ENCODE data around the gene GAS7.

Gene GAS7

GRCh38 chr17:10120749-10121148 lies 77.7 kb downstream of the GAS7 start:
- H3K4me3 ChIP-seq (ENCODE audit: control insufficient read depth in 1 of 7, extremely low read depth in 1 of 7, insufficient read depth in 4 of 7, low read depth in 2 of 7, low read length in 6 of 7), result peak overlapping the region in 1 of 7 experiments; percentile 26
- H3K27ac ChIP-seq (ENCODE audit: insufficient read depth in 1 of 2, low read depth in 1 of 2, low read length in 2 of 2, poor library complexity in 1 of 2, severe bottlenecking in 2 of 2), result no peak overlapping the region
- ChIA-PET POLR2A (no interaction called here), CTCF (interaction anchor here (1.0 to 2.6 kb wide), 4 partner anchors 26 to 72 kb away, joined by 3 to 9 read pairs (median 4); no protein-coding TSS in a partner anchor)
- no peaks in the 10 kb centered on the region for H3K36me3 ChIP-seq (ENCODE audit: control insufficient read depth in 4 of 4, insufficient read depth in 4 of 4, low read length in 3 of 4)
- DNase-seq, result peak; percentile 26 to 83 (median 75)
- WGBS (ENCODE audit: insufficient coverage), result 2% methylated on average over 4 of the region's 12 CpGs
- H3K27me3 ChIP-seq (replicated peaks in 2 of 5; ENCODE audit: control insufficient read depth in 4 of 5, insufficient read depth in 5 of 5, low read length in 4 of 5), result no peaks in the 10 kb centered on the region
- H3K9me3 ChIP-seq (ENCODE audit: control extremely low read depth in 1 of 5, control insufficient read depth in 4 of 5, insufficient read depth in 2 of 5, low read depth in 1 of 5, low read length in 4 of 5), result no peaks in the 10 kb centered on the region
- peaks cover 10 to 82% (median 75%) of the 10 kb centered on the region in 4 experiments for H3K4me1 ChIP-seq (ENCODE audit: control extremely low read depth in 1 of 4, control insufficient read depth in 4 of 4, insufficient read depth in 4 of 4, low read length in 3 of 4)

- CTCF ChIA-PET, result interaction anchor here (1.0 to 3.0 kb wide), 6 partner anchors 27 to 107 kb away, joined by 3 to 20 read pairs (median 4); no protein-coding TSS in a partner anchor
- peaks cover 14 to 85% (median 81%) of the 10 kb centered on the region in 4 experiments for H3K4me1 ChIP-seq (ENCODE audit: control extremely low read depth in 1 of 4, control insufficient read depth in 4 of 4, insufficient read depth in 4 of 4, low read length in 3 of 4)
- H3K27me3 ChIP-seq (replicated peaks in 2 of 5; ENCODE audit: control insufficient read depth in 4 of 5, insufficient read depth in 5 of 5, low read length in 4 of 5), result no peaks in the 10 kb centered on the region
- no peaks in the 10 kb centered on the region for H3K9me3 ChIP-seq (ENCODE audit: control extremely low read depth in 1 of 5, control insufficient read depth in 4 of 5, insufficient read depth in 2 of 5, low read depth in 1 of 5, low read length in 4 of 5)
- 21% methylated on average over 7 of the region's 10 CpGs for WGBS (ENCODE audit: insufficient coverage)
- H3K27ac ChIP-seq (ENCODE audit: insufficient read depth in 1 of 2, low read depth in 1 of 2, low read length in 2 of 2, poor library complexity in 1 of 2, severe bottlenecking in 2 of 2), result no peak overlapping the region
- DNase-seq, result peak in 2 of 3 donors; percentile 51 to 64
- POLR2A ChIA-PET, result interaction anchor here (0.6 to 0.9 kb wide), 4 partner anchors 36 to 524 kb away, joined by 3 to 8 read pairs (median 3); partner anchors contain the start of gene GAS7
- H3K4me3 ChIP-seq (ENCODE audit: control insufficient read depth in 1 of 7, extremely low read depth in 1 of 7, insufficient read depth in 4 of 7, low read depth in 2 of 7, low read length in 6 of 7), result peak overlapping the region in 2 of 7 experiments; percentile 35 to 42
- no peaks in the 10 kb centered on the region for H3K36me3 ChIP-seq (ENCODE audit: control insufficient read depth in 4 of 4, insufficient read depth in 4 of 4, low read length in 3 of 4)
Observed at GRCh38 chr17:10120109-10120485, 78.3 kb downstream of the GAS7 start.

- ChIA-PET POLR2A (interaction anchor here (0.6 to 0.9 kb wide), 5 partner anchors 37 to 525 kb away, joined by 3 to 8 read pairs (median 3); partner anchors contain the start of gene GAS7), CTCF (interaction anchor here (0.7 to 3.0 kb wide), 10 partner anchors 21 to 110 kb away, joined by 3 to 20 read pairs (median 3); no protein-coding TSS in a partner anchor)
- H3K27ac ChIP-seq (ENCODE audit: insufficient read depth in 1 of 2, low read depth in 1 of 2, low read length in 2 of 2, poor library complexity in 1 of 2, severe bottlenecking in 2 of 2), result no peak overlapping the region
- no peaks in the 10 kb centered on the region for H3K9me3 ChIP-seq (ENCODE audit: control extremely low read depth in 1 of 5, control insufficient read depth in 4 of 5, insufficient read depth in 2 of 5, low read depth in 1 of 5, low read length in 4 of 5)
- H3K27me3 ChIP-seq (replicated peaks in 2 of 5; ENCODE audit: control insufficient read depth in 4 of 5, insufficient read depth in 5 of 5, low read length in 4 of 5), result no peaks in the 10 kb centered on the region
- H3K4me3 ChIP-seq (ENCODE audit: control insufficient read depth in 1 of 7, extremely low read depth in 1 of 7, insufficient read depth in 4 of 7, low read depth in 2 of 7, low read length in 6 of 7), result peak overlapping the region in 2 of 7 experiments; percentile 35 to 42
- peaks cover 14 to 91% (median 86%) of the 10 kb centered on the region in 4 experiments for H3K4me1 ChIP-seq (ENCODE audit: control extremely low read depth in 1 of 4, control insufficient read depth in 4 of 4, insufficient read depth in 4 of 4, low read length in 3 of 4)
- DNase-seq, result peak; percentile 39 to 74 (median 66)
- no peaks in the 10 kb centered on the region for H3K36me3 ChIP-seq (ENCODE audit: control insufficient read depth in 4 of 4, insufficient read depth in 4 of 4, low read length in 3 of 4)
- WGBS (ENCODE audit: insufficient coverage), result 30% methylated on average over 8 of the region's 8 CpGs
Observed at GRCh38 chr17:10119203-10120108, 79.0 kb downstream of the GAS7 start.

DNA sequence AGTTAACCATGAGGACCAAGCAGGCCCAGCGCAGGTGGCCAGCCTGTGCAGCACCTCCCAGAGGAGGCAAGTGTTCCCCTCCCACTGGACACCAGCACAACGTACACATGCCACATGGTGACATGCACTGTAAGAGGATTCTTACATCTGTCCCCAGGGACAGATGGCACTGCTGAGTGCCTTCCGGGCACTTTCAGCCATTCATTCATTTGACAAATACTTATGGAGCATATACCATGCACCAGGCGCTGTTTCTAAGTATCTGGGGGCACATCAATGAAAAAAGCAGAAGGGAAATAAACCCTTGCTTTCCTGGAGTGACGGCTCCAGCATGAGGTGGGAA lies 79.6 kb downstream of the GAS7 start:
- WGBS (ENCODE audit: insufficient coverage), result 75% methylated on average over 5 of the region's 5 CpGs
- no peak overlapping the region for H3K4me3 ChIP-seq (ENCODE audit: control insufficient read depth in 1 of 7, extremely low read depth in 1 of 7, insufficient read depth in 4 of 7, low read depth in 2 of 7, low read length in 6 of 7)
- no peaks in the 10 kb centered on the region for H3K27me3 ChIP-seq (replicated peaks in 2 of 5; ENCODE audit: control insufficient read depth in 4 of 5, insufficient read depth in 5 of 5, low read length in 4 of 5)
- no peak overlapping the region for H3K27ac ChIP-seq (ENCODE audit: insufficient read depth in 1 of 2, low read depth in 1 of 2, low read length in 2 of 2, poor library complexity in 1 of 2, severe bottlenecking in 2 of 2)
- DNase-seq, result peak in 1 of 3 donors; percentile 18
- peaks cover 18 to 97% (median 93%) of the 10 kb centered on the region in 4 experiments for H3K4me1 ChIP-seq (ENCODE audit: control extremely low read depth in 1 of 4, control insufficient read depth in 4 of 4, insufficient read depth in 4 of 4, low read length in 3 of 4)
- CTCF ChIA-PET, result interaction anchor here (0.8 to 3.0 kb wide), 5 partner anchors 21 to 108 kb away, joined by 3 to 20 read pairs (median 3); no protein-coding TSS in a partner anchor
- POLR2A ChIA-PET, result no interaction called here
- no peaks in the 10 kb centered on the region for H3K36me3 ChIP-seq (ENCODE audit: control insufficient read depth in 4 of 4, insufficient read depth in 4 of 4, low read length in 3 of 4)
- H3K9me3 ChIP-seq (ENCODE audit: control extremely low read depth in 1 of 5, control insufficient read depth in 4 of 5, insufficient read depth in 2 of 5, low read depth in 1 of 5, low read length in 4 of 5), result no peaks in the 10 kb centered on the region

DNA sequence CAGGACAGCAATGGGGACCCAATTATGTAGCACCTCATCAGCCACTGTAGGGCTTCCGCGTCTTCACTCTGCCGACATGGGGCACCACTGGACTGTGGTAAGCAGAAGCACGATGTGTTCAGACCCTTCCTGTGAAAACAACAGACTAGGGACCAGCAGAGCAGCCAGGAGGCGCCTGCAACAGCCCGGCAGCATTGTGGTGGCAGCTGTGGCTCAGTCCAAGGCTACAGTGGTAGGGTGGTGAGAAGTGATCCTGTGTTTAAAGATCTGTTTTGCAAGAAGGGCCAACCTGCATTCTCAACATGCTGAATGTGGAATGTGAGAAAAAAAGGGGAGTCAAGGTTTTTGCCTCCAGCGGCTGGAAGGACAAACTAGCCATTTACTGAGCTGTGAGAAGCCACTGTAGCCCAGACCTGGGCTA lies 80.8 kb downstream of the GAS7 start:
- Histone ChIP-seq H3K4me3 (ENCODE audit: control insufficient read depth in 1 of 7, extremely low read depth in 1 of 7, insufficient read depth in 4 of 7, low read depth in 2 of 7, low read length in 6 of 7) (peak overlapping the region in 1 of 7 experiments; percentile 7), H3K36me3 (ENCODE audit: control insufficient read depth in 4 of 4, insufficient read depth in 4 of 4, low read length in 3 of 4) (no peaks in the 10 kb centered on the region), H3K4me1 (ENCODE audit: control extremely low read depth in 1 of 4, control insufficient read depth in 4 of 4, insufficient read depth in 4 of 4, low read length in 3 of 4) (peaks cover 18 to 95% (median 92%) of the 10 kb centered on the region in 4 experiments), H3K27me3 (replicated peaks in 2 of 5; ENCODE audit: control insufficient read depth in 4 of 5, insufficient read depth in 5 of 5, low read length in 4 of 5) (no peaks in the 10 kb centered on the region), H3K27ac (ENCODE audit: insufficient read depth in 1 of 2, low read depth in 1 of 2, low read length in 2 of 2, poor library complexity in 1 of 2, severe bottlenecking in 2 of 2) (no peak overlapping the region), H3K9me3 (ENCODE audit: control extremely low read depth in 1 of 5, control insufficient read depth in 4 of 5, insufficient read depth in 2 of 5, low read depth in 1 of 5, low read length in 4 of 5) (no peaks in the 10 kb centered on the region)
- WGBS (ENCODE audit: insufficient coverage), result 19% methylated on average over 7 of the region's 7 CpGs
- CTCF ChIA-PET, result interaction anchor here (0.8 to 3.0 kb wide), 3 partner anchors 44 to 109 kb away, joined by 3 to 20 read pairs (median 3); no protein-coding TSS in a partner anchor
- POLR2A ChIA-PET, result no interaction called here
- peak; percentile 48 to 72 (median 58) for DNase-seq

DNA sequence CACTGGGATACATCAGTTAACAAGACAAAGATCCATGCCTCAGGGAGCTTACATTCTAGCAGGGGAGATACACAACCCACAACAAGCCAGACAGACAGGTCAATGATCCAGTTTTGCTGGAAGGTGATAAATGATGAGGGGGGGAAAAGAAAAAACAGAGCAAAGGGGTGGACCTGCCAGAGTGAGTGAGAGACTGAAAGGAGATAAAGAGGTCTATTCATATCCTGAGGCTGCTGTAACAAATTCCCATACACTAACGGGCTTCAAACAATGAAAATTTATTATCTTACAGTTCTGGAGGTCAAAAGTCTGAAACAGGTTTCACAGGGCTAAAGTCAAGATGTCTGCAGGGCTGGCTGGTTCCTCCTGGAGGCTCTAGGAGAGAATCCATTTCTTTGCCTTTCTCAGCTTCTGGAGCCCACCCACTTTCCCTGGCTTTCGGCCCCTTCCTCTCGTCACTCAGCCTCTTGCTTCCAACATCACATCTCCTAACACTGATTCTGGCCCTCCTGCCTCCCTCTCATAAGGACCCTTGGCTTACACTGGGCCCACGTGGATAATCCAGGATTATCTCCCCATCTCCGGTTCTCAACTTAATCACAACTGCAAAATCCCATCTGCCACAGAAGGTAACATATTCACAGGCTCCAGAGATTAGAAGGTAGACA lies 81.5 kb downstream of the GAS7 start:
- H3K36me3 ChIP-seq (ENCODE audit: control insufficient read depth in 4 of 4, insufficient read depth in 4 of 4, low read length in 3 of 4), result no peaks in the 10 kb centered on the region
- DNase-seq, result no peak
- no peaks in the 10 kb centered on the region for H3K9me3 ChIP-seq (ENCODE audit: control extremely low read depth in 1 of 5, control insufficient read depth in 4 of 5, insufficient read depth in 2 of 5, low read depth in 1 of 5, low read length in 4 of 5)
- no peaks in the 10 kb centered on the region for H3K27me3 ChIP-seq (replicated peaks in 2 of 5; ENCODE audit: control insufficient read depth in 4 of 5, insufficient read depth in 5 of 5, low read length in 4 of 5)
- H3K4me1 ChIP-seq (ENCODE audit: control extremely low read depth in 1 of 4, control insufficient read depth in 4 of 4, insufficient read depth in 4 of 4, low read length in 3 of 4), result peaks cover 18 to 88% (median 85%) of the 10 kb centered on the region in 4 experiments
- ChIA-PET POLR2A (interaction anchor here (0.6 kb wide), 1 partner anchor 83 kb away, joined by 4 read pairs; no protein-coding TSS in a partner anchor), CTCF (interaction anchor here (1.5 to 1.6 kb wide), 2 partner anchors 106 to 110 kb away, joined by 3 to 12 read pairs; no protein-coding TSS in a partner anchor)
- H3K4me3 ChIP-seq (ENCODE audit: control insufficient read depth in 1 of 7, extremely low read depth in 1 of 7, insufficient read depth in 4 of 7, low read depth in 2 of 7, low read length in 6 of 7), result no peak overlapping the region
- no peak overlapping the region for H3K27ac ChIP-seq (ENCODE audit: insufficient read depth in 1 of 2, low read depth in 1 of 2, low read length in 2 of 2, poor library complexity in 1 of 2, severe bottlenecking in 2 of 2)
- 84% methylated on average over 3 of the region's 5 CpGs for WGBS (ENCODE audit: insufficient coverage)
